ENCODE data around the gene IGFBP6.

The IGFBP6 gene

DNA sequence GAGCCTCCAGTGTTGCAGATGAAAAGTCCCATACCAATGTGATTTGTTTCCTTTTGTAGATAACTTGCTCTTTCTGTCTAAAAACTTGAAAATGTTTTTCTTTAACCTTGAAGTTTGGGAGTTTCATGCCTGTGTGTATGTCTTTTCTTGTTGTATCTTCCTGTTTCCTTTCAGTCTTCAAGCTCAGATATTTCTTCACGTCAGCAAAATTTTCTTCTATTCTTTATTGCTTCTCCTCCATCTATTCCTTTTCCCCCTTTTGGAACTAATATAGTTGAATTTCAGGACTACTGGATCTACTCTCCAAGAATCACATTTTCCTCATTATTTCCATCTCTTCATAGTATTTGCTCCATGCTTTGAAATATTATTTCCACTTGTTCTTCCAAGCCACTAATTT, 29.7 kb downstream of the IGFBP6 start:
- TF ChIP-seq GATA3 (IDR thresholded peaks at IDR 0.05; ENCODE audit: low read depth, low read length) (no peak), GATA2 (IDR thresholded peaks at IDR 0.05; ENCODE audit: low read depth, low read length) (no peak)

- TF ChIP-seq GATA2 (IDR thresholded peaks at IDR 0.05; ENCODE audit: low read depth, low read length) (no peak), GATA3 (IDR thresholded peaks at IDR 0.05; ENCODE audit: low read depth, low read length) (no peak)
Observed at GRCh38 chr12:53128780-53129569, 31.5 kb downstream of the IGFBP6 start.

DNA sequence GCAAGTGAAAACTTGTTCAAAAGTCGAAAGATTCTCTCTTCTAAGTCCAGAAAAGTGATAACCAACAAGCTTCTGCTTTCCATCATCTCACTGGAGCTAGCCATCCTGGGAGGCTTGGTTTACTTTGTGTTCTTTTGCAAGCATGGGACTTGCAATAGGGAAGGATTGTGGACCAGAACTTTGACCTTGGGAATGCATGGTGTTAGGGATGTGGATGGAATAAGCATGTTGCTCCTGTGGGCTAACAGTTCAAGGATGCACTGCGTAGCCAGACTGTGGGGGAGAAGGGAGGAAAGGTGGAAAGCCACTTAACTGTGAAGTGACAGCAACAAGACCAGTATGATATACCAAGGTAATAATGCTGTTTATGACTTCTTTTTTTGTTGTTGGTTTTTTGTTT, 34.4 kb downstream of the IGFBP6 start:
- TF ChIP-seq GATA3 (IDR thresholded peaks at IDR 0.05; ENCODE audit: low read depth, low read length) (no peak), GATA2 (IDR thresholded peaks at IDR 0.05; ENCODE audit: low read depth, low read length) (no peak)

DNA sequence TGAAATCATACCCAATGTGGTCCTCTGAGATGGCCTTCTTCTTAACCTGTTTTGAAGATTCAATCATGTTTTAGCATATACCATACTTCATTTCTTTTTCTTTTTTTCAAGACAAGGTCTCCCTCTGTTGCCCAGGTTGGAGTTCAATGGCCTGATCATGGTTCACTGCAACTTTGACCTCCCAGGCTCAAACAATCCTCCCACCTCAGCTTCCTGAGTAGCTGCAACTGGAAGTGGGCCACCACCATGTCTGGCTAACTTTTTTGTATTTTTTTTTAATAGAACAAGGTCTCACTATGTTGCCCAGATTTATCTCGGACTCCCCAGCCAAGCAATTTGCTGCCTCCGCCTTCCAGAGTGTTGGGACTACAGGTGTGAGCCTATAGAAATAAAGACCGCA, 36.3 kb downstream of the IGFBP6 start:
- TF ChIP-seq GATA3 (IDR thresholded peaks at IDR 0.05; ENCODE audit: low read depth, low read length) (no peak), GATA2 (IDR thresholded peaks at IDR 0.05; ENCODE audit: low read depth, low read length) (no peak)

- no peak for TF ChIP-seq GATA3 (IDR thresholded peaks at IDR 0.05; ENCODE audit: low read depth, low read length)
- no peak for TF ChIP-seq GATA2 (IDR thresholded peaks at IDR 0.05; ENCODE audit: low read depth, low read length)
Observed at GRCh38 chr12:53143355-53143754, 45.9 kb downstream of the IGFBP6 start.

GRCh38 chr12:53145383-53146260, 48.2 kb downstream of the IGFBP6 start:
- TF ChIP-seq GATA3 (IDR thresholded peaks at IDR 0.05; ENCODE audit: low read depth, low read length) (no peak), GATA2 (IDR thresholded peaks at IDR 0.05; ENCODE audit: low read depth, low read length) (no peak)

DNA sequence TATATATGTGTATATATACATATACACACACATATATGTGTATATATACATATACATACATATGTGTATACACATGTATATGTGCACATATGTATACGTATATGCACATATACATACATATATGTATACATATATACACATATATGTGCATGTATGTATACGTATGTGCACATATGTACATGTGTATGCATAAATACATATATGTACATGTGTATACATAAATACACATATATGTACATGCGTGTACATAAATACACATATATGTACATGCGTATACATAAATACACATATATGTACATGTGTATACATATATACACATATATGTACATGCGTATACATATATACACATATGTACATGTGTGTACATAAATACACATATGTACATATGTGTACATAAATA, 49.7 kb downstream of the IGFBP6 start:
- no peak for TF ChIP-seq GATA3 (IDR thresholded peaks at IDR 0.05; ENCODE audit: low read depth, low read length)
- no peak for TF ChIP-seq GATA2 (IDR thresholded peaks at IDR 0.05; ENCODE audit: low read depth, low read length)

GRCh38 chr12:53147653-53148052, 50.2 kb downstream of the IGFBP6 start:
- no peak for TF ChIP-seq GATA3 (IDR thresholded peaks at IDR 0.05; ENCODE audit: low read depth, low read length)
- TF ChIP-seq GATA2 (IDR thresholded peaks at IDR 0.05; ENCODE audit: low read depth, low read length) = no peak

GRCh38 chr12:53151039-53151438, 53.6 kb downstream of the IGFBP6 start:
- TF ChIP-seq GATA2 (IDR thresholded peaks at IDR 0.05; ENCODE audit: low read depth, low read length) (no peak), GATA3 (IDR thresholded peaks at IDR 0.05; ENCODE audit: low read depth, low read length) (no peak)

Measured in SH-SY5Y (cell line).